Activated naive CD8-positive, alpha-beta T cell (primary cell): ENCODE results near the gene AGAP1.
"Not testable (repeated sequence)": the region's sequence is repeated elsewhere in the genome, so short reads cannot be mapped to it uniquely, and the experiment has no call there.

Source experiments
- H3K27ac Mint-ChIP-seq: one replicate; pipeline ENCODE4 v1.8.0; 2021; ENCODE audit warnings: mixed read lengths
- H3K27me3 Mint-ChIP-seq: one replicate; pipeline ENCODE4 v1.8.0; 2021; ENCODE audit warnings: mixed read lengths
- H3K36me3 Mint-ChIP-seq: one replicate; pipeline ENCODE4 v1.8.0; 2021; ENCODE audit warnings: mixed read lengths
- H3K4me1 Mint-ChIP-seq: one replicate; pipeline ENCODE4 v1.8.0; 2021; ENCODE audit warnings: low read depth, mixed read lengths
- H3K4me3 Mint-ChIP-seq: one replicate; pipeline ENCODE4 v1.8.0; 2021; ENCODE audit warnings: mild to moderate bottlenecking, mixed read lengths
- H3K9me3 Mint-ChIP-seq: one replicate; pipeline ENCODE4 v1.8.0; 2021; ENCODE audit warnings: low read depth, mixed read lengths

The AGAP1 gene

DNA sequence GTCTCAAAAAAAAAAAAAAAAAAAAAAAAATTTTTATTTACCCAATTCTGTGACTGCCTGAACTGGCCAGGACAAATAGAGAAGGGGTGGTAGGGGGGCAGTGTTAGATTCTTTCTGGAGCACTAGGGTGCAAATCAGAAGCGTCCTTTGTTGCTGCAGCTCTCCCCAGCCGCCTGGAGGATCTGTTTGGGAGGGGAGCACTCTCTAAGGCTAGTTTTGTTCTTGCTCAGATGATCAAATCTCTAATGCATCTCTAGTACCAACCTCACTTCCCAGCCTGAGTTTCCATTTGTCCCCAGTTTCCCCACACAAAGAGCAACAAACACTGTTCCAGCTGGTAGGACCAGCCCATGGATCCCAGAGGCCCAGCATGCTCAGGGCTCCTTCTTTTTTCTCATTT is 591.4 kb downstream of the AGAP1 start:
- Mint-ChIP-seq H3K4me3 (no peak overlapping the region), H3K27me3 (peaks cover 1% of the 10 kb centered on the region), H3K27ac (no peak overlapping the region), H3K4me1 (no peaks in the 10 kb centered on the region), H3K9me3 (no peaks in the 10 kb centered on the region), H3K36me3 (no peaks in the 10 kb centered on the region)

DNA sequence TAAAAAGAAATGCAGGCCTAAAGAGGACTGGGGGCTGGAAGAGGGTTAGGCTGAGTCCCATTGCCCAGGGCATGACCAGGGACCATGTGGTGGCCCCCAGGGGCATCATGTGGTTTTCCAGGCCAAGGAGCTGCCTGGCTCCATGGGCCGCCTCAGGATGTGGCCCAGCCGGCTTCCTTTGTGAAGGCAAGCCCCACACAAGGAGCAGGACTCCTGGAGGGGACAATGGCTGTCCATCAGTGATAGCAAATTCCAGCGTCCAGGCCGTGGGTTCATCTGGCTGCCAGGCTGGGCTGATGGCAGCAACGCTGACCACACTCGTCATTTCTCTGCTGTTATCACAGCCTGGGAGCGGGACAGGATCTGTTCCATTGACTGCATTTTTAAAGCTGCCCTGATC is 591.8 kb downstream of the AGAP1 start:
- Mint-ChIP-seq H3K4me3 (no peak overlapping the region), H3K36me3 (no peaks in the 10 kb centered on the region), H3K27ac (no peak overlapping the region), H3K9me3 (no peaks in the 10 kb centered on the region), H3K27me3 (peaks cover 1% of the 10 kb centered on the region), H3K4me1 (no peaks in the 10 kb centered on the region)

DNA sequence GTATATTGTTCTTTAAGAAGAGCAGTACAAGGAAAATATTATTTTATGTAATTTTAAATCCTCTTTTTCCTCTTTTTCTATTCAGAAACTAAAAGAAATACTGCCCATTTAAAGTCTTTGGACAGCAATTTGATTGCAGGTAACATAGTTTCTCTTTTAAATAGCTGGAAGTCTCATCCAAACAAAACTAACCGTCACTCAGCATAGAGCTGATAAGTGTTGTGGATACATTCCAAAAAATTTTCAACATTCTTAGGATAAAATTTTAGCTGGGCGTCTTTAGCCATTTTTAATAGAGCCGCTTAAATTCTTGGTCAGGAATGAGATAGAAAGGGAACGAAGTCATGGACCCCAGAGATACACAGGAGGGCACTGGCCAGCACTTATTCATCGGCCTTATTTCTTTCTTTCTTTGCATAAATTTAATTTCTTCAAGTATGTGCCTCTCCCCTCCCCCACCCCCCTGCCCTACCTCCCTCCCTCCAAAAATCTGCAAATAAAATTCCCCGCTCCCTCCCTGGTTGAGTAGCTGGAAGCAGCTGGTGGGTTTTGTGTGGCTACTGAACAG is 592.6 kb downstream of the AGAP1 start:
- Mint-ChIP-seq H3K4me3 (no peak overlapping the region), H3K9me3 (no peaks in the 10 kb centered on the region), H3K27me3 (peaks cover 1% of the 10 kb centered on the region), H3K36me3 (no peaks in the 10 kb centered on the region), H3K27ac (no peak overlapping the region), H3K4me1 (no peaks in the 10 kb centered on the region)

DNA sequence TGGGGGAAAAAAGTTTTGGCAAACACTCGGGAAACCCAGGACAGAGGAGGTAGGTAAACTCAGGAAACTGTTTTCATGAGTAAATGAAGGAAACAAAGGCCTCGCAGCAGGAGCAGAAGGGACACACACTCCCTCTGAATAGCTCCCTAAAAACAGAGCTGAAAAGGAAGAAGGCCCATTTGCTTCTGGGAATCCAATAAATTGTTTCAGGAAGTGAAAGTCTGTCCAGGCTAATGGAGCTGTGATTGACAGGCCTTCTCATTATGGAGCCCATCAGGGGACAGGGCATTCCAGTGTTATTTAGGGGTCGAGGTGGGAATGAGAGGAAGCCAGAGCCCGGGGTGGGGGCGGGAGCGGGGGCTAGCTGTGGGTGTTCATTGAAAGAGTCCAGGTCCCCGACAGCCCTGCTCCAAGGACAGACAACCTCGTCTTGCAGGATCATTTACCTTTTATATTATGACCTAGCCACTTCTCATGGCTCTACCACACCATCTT is 593.2 kb downstream of the AGAP1 start:
- no peaks in the 10 kb centered on the region for H3K36me3 Mint-ChIP-seq
- H3K9me3 Mint-ChIP-seq: no peaks in the 10 kb centered on the region
- no peaks in the 10 kb centered on the region for H3K4me1 Mint-ChIP-seq
- peaks cover 1% of the 10 kb centered on the region for H3K27me3 Mint-ChIP-seq
- H3K27ac Mint-ChIP-seq: no peak overlapping the region
- H3K4me3 Mint-ChIP-seq: no peak overlapping the region

DNA sequence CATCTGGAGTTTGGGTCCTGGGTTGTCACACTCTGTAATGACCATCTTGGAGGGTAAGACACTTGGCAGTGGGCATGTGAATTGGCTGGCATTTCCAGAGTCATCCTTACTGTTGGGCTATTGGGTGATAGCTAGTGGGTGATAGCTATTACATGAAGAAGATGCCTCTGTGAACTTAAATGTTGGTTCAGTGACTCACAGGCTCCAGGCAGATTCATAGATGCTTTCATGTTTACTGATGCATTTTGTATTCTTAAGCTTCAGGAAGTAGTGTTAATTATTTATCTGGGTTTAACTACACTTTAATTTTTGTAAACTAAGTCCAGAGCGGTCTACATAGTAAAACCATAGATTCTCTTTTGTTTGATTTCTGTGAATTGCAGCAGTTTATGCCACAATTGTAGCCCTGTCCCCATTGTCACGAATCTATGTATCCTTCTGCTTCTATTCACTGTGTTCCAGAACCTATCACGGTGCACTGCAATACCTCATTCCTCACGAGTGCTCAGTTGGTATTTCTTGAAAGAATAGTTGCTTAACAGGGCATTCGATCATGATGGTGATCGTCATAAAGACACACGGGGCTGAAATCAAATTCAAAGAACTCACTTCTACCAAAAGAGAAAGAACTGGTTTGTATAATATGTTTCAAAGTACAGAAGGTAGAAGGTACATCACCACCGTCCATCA is 594.7 kb downstream of the AGAP1 start:
- Mint-ChIP-seq H3K27ac (no peak overlapping the region), H3K27me3 (peaks cover 1% of the 10 kb centered on the region), H3K4me1 (no peaks in the 10 kb centered on the region), H3K36me3 (no peaks in the 10 kb centered on the region), H3K9me3 (no peaks in the 10 kb centered on the region), H3K4me3 (no peak overlapping the region)

DNA sequence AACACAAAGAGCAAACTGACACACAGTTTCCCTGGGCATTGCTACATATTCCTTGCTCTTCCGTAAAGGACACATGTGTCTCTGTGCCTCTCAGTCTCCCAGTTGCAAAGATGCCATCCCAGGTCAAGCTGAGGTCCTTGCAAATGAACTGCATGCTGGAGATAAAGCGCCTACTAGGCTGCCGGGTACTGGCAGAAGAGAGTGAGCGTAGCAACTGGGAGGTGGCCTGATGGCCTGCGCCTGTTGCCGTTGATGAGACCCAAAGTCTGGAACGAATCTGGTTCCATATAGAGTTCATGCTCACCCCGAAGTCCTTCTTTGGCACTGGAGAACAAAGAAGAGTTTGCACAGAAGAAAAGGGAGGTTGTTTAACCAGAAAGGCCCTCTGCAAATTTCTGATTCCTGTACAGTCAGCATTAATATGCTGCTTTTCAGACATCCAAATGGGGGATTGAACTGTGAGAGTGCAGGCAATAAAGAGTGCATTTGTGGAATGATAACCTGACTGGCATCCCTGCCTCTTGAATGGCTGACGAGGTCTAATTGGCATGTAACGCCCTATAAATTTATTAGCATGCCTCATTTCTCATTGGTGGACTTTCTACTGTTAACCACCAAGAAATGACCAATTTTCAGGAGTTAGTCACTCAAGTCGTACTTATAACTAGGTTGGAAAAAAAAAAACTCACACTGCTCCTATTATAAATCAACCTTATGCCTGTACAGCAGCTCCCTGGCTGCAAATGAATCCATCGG is 595.6 kb downstream of the AGAP1 start:
- H3K27me3 Mint-ChIP-seq: no peaks in the 10 kb centered on the region
- H3K27ac Mint-ChIP-seq: no peak overlapping the region
- H3K36me3 Mint-ChIP-seq: no peaks in the 10 kb centered on the region
- H3K9me3 Mint-ChIP-seq: no peaks in the 10 kb centered on the region
- H3K4me1 Mint-ChIP-seq: no peaks in the 10 kb centered on the region
- H3K4me3 Mint-ChIP-seq: no peak overlapping the region

DNA sequence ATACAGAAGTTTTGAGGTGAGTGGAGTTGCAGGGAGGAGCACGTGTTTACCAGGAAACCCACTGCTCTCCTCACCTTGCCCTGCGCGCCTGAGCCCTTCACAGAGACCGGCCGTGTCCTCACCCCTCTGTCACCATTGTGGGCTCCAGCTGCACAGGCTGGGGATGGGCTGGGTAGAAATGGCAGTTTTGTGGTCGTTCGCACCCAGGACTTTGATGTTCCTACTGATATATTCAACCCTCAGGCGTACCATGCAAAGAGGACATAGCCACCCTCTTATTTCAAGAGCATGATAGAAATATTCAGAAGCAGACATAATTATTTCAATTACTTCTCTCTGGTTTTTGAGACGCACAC is 596.2 kb downstream of the AGAP1 start:
- no peaks in the 10 kb centered on the region for H3K27me3 Mint-ChIP-seq
- no peaks in the 10 kb centered on the region for H3K36me3 Mint-ChIP-seq
- no peak overlapping the region for H3K27ac Mint-ChIP-seq
- no peak overlapping the region for H3K4me3 Mint-ChIP-seq
- no peaks in the 10 kb centered on the region for H3K9me3 Mint-ChIP-seq
- no peaks in the 10 kb centered on the region for H3K4me1 Mint-ChIP-seq

DNA sequence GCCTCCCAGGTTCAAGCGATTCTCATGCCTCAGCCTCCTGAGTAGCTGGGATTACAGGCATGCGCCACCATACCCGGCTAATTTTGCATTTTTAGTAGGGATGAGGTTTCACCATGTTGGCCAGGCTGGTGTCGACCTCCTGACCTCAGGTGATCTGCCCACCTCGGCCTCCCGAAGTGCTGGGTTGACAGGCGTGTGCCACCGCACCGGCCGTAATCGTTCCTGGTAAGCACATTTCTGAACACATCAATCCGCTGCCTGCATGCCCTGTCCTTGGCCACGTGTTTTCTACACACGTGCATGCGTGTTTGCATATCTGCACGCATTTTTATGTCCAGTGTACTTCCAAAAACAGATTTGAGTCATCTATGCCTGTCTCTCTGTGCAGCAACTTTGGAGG is 597.0 kb downstream of the AGAP1 start:
- H3K4me3 Mint-ChIP-seq, H3K27me3 Mint-ChIP-seq, H3K9me3 Mint-ChIP-seq, H3K4me1 Mint-ChIP-seq, H3K36me3 Mint-ChIP-seq, H3K27ac Mint-ChIP-seq: not testable (repeated sequence)

DNA sequence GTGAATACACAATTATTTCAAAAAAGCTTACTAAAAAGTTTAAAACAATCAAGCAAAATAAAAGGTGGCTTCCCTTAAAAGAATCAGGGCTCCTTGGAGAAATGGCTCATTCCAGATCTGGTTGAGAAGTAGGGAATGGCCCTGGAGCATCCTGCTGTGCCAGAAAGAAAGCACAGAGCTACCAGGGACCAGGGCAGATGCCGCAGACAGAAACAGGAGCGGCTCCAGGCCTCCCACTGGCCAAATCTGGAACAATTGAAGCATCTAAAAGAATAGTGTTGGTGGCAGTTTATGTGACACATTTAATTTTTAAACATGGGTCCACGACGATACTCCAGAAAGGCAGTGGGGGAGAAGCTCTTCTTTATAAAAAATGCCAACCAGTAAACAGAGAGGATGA is 598.9 kb downstream of the AGAP1 start:
- H3K27me3 Mint-ChIP-seq: no peaks in the 10 kb centered on the region

DNA sequence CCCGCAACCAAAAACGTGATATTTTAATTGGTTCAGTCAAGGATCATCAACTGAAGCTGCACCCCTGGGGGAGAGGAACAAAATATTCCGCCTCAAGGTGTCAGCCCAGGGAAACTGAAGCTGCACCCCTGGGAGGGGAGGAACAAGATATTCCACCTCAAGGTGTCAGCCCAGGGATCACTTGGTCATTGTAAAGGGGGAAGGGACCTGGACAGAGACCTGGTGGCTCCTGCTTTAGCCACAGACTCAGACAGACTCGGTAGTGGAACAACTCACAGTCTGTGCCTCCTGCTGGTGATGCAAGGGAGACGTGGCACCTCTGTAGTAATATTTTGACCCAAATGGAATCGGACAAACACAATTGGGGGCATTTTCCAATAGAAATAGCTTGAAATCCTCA is 599.3 kb downstream of the AGAP1 start:
- Mint-ChIP-seq H3K9me3 (no peaks in the 10 kb centered on the region), H3K27ac (no peak overlapping the region), H3K27me3 (no peaks in the 10 kb centered on the region), H3K4me1 (no peaks in the 10 kb centered on the region), H3K4me3 (no peak overlapping the region), H3K36me3 (no peaks in the 10 kb centered on the region)

More for the DNA sequence above, 598.9 kb downstream of the AGAP1 start:
- H3K4me1 Mint-ChIP-seq: no peaks in the 10 kb centered on the region
- H3K27ac Mint-ChIP-seq: no peak overlapping the region
- H3K9me3 Mint-ChIP-seq: no peaks in the 10 kb centered on the region
- H3K4me3 Mint-ChIP-seq: no peak overlapping the region
- H3K36me3 Mint-ChIP-seq: no peaks in the 10 kb centered on the region

DNA sequence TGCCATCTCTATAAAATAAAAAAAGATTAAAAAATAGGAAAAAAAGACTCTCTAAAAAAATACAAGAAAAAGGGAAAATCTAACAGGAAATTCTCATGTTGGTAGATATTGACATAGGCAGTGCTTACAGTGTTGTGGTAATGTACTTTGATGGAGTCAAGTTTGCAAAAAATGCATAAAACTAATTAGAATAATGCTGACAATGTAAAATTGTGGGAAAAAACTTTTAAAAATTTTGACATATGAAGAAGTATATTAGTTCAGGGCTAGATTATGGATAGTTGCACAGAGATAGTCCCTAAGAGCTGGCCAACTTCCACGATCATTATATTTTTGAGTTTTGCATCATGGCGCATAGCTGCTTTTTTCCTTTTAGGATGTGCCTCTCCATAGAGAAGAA is 601.7 kb downstream of the AGAP1 start:
- no peak overlapping the region for H3K27ac Mint-ChIP-seq
- H3K27me3 Mint-ChIP-seq: no peaks in the 10 kb centered on the region
- no peaks in the 10 kb centered on the region for H3K4me1 Mint-ChIP-seq
- H3K9me3 Mint-ChIP-seq: no peaks in the 10 kb centered on the region
- no peaks in the 10 kb centered on the region for H3K36me3 Mint-ChIP-seq
- no peak overlapping the region for H3K4me3 Mint-ChIP-seq

DNA sequence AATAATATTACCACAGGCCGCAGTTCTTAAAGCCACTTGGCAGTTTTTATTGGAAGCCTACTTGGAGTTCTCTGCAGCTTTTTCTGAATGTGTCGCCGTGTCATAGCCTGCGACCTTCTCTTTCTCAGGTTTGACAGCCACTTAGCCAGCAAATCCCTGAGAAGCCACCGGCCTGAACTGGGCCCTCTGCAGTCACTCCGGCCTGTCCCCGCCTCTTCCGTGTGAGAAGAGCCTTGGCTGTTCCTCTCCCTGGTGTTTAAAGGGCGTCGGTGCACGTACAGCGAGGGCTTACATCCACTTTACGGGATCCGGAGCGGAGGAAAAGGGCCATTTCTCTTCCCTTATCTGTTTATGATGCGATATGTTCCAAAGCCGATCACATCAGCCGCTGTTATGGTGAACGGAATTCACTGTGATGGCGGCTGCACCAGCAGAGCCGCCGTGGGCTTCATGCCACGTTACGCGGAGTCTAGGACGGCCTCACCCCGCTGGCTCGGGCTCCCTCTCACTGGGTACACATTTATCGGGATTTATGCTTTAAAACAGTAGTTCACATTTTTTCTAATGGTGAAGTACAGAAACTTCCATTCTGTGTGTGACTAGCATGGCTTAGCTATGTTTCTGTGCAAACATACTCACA is 607.6 kb downstream of the AGAP1 start:
- H3K9me3 Mint-ChIP-seq: no peaks in the 10 kb centered on the region
- no peaks in the 10 kb centered on the region for H3K27me3 Mint-ChIP-seq
- no peaks in the 10 kb centered on the region for H3K36me3 Mint-ChIP-seq
- no peaks in the 10 kb centered on the region for H3K4me1 Mint-ChIP-seq
- no peak overlapping the region for H3K27ac Mint-ChIP-seq
- H3K4me3 Mint-ChIP-seq: no peak overlapping the region

DNA sequence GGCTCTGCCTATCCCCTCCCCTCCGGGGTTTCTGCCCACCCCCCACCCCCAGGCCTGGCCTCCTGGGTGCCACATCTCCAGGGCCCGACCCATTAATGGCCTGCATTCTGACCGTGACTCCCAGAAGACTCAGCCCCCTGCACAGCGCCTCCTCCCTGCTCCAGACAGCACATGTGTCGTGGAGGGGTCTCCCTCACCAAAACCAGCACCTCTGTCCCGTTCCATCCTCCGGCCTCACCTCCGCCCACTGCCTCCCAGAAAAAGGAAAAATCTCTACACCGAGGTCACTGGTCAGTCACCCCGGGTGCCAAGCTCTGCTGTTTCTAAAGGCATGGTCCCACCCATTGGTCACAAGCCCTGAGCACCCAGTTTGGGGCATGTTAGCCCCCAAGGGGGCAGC is 609.1 kb downstream of the AGAP1 start:
- Mint-ChIP-seq H3K36me3 (no peaks in the 10 kb centered on the region), H3K9me3 (no peaks in the 10 kb centered on the region), H3K4me3 (no peak overlapping the region), H3K27ac (no peak overlapping the region), H3K4me1 (no peaks in the 10 kb centered on the region), H3K27me3 (no peaks in the 10 kb centered on the region)

DNA sequence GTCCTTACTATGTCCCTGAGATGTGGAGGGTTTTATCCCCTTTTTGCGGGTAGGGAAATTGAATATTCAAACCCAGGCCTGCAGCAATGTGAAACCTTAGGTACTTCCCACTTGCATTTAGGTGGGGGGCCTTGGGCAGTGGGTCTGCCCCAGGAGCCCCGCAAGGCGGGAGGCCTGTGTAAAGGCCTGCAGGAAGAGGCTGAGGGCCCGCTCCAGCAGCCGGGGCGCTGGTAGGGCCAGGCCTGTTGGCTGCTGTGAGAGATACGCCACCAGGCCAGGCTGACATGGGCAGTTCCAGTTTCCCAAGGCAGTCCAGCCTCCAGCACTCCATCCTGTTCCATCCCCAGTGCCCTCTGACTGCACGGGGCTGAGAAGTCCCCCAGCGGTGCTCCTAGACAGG is 610.1 kb downstream of the AGAP1 start:
- Mint-ChIP-seq H3K36me3 (no peaks in the 10 kb centered on the region), H3K27me3 (peaks cover 6% of the 10 kb centered on the region), H3K27ac (no peak overlapping the region), H3K4me3 (no peak overlapping the region), H3K4me1 (no peaks in the 10 kb centered on the region), H3K9me3 (no peaks in the 10 kb centered on the region)

DNA sequence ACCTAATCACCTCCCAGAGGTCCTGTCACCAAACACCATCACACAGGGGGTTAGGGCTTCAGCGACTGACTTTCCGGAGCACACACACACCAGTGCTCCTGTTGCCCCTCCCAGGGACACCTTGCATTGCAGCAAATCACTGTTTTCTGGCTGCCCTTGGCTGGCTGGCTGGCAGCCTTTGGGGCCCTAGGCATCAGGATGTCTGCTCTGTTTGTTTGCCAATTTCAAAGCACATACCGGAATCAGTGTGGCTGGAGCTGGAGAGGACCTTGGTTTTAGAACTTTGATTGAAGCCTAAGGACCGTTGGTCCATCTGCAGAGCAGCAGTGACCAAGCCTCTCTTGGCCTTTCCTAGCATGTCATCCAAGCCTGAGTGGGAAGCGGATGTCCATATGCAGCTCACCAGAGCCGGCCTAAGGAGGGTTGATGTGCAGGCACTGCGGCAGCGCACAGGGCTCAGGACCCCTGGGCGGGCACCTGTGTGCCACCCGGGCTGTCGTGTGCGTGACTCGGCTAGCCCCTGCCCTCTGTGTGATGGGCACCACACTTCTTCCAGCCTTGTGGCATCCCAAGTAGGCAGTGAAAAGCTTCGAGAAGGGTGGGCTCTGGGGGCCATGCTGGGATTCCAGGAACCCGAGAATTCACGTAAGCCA is 612.2 kb downstream of the AGAP1 start:
- Mint-ChIP-seq H3K27ac (no peak overlapping the region), H3K27me3 (peaks cover 6% of the 10 kb centered on the region), H3K4me3 (no peak overlapping the region), H3K36me3 (no peaks in the 10 kb centered on the region), H3K4me1 (no peaks in the 10 kb centered on the region), H3K9me3 (no peaks in the 10 kb centered on the region)
